Measurements from ENCODE around the gene ATP1A1. TPM values are rescaled to one million over a fixed set of nuclear protein-coding genes. Genes with fewer than 3 reads are reported as not detected.

The ATP1A1 gene
- total RNA-seq, 4 donors from 2014 or later, result 556 to 703 (median 561) TPM

- Histone ChIP-seq H3K9me3 (no peaks in the 10 kb centered on the region), H3K4me3 (no peak overlapping the region), H3K27me3 (no peaks in the 10 kb centered on the region), H3K4me1 (no peaks in the 10 kb centered on the region), H3K27ac (peak overlapping the region; percentile 74), H3K36me3 (no peaks in the 10 kb centered on the region)
- WGBS, result 82% methylated on average over 7 of the region's 7 CpGs
- TF ChIP-seq POLR2AphosphoS5 (IDR thresholded peaks at IDR 0.05) (no peak), POLR2A (IDR thresholded peaks at IDR 0.05) (no peak), CTCF (IDR thresholded peaks at IDR 0.05) (no peak), EP300 (IDR thresholded peaks at IDR 0.05) (no peak)
- no peak for DNase-seq (ENCODE audit: low spot score in 2 of 2)
Measured at GRCh38 chr1:116431870-116432500, 58.9 kb downstream of the ATP1A1 start.

GRCh38 chr1:116432655-116433265 lies 59.7 kb downstream of the ATP1A1 start:
- WGBS, result 67% methylated on average over 3 of the region's 3 CpGs
- Histone ChIP-seq H3K27me3 (no peaks in the 10 kb centered on the region), H3K27ac (peak overlapping the region; percentile 74), H3K4me1 (no peaks in the 10 kb centered on the region), H3K4me3 (no peak overlapping the region), H3K36me3 (no peaks in the 10 kb centered on the region), H3K9me3 (no peaks in the 10 kb centered on the region)
- TF ChIP-seq POLR2AphosphoS5 (IDR thresholded peaks at IDR 0.05), result no peak
- no peak for TF ChIP-seq EP300 (IDR thresholded peaks at IDR 0.05)
- TF ChIP-seq CTCF (IDR thresholded peaks at IDR 0.05), result no peak
- TF ChIP-seq POLR2A (IDR thresholded peaks at IDR 0.05), result no peak
- DNase-seq (ENCODE audit: low spot score in 2 of 2), result no peak

- Histone ChIP-seq H3K36me3 (no peaks in the 10 kb centered on the region), H3K4me1 (no peaks in the 10 kb centered on the region), H3K9me3 (no peaks in the 10 kb centered on the region), H3K27me3 (no peaks in the 10 kb centered on the region), H3K4me3 (no peak overlapping the region), H3K27ac (peak overlapping the region; percentile 74)
- no peak for TF ChIP-seq POLR2A (IDR thresholded peaks at IDR 0.05)
- no peak for TF ChIP-seq EP300 (IDR thresholded peaks at IDR 0.05)
- no peak for TF ChIP-seq CTCF (IDR thresholded peaks at IDR 0.05)
- no peak for TF ChIP-seq POLR2AphosphoS5 (IDR thresholded peaks at IDR 0.05)
- WGBS, result 63% methylated on average over 10 of the region's 13 CpGs
- DNase-seq (ENCODE audit: low spot score in 2 of 2), result no peak
Measured at GRCh38 chr1:116433275-116434257, 60.5 kb downstream of the ATP1A1 start.

- no peaks in the 10 kb centered on the region for H3K36me3 ChIP-seq
- no peaks in the 10 kb centered on the region for H3K27me3 ChIP-seq
- 85% methylated on average over 3 of the region's 3 CpGs for WGBS
- H3K9me3 ChIP-seq, result no peaks in the 10 kb centered on the region
- no peak for TF ChIP-seq POLR2A (IDR thresholded peaks at IDR 0.05)
- no peak for TF ChIP-seq EP300 (IDR thresholded peaks at IDR 0.05)
- TF ChIP-seq POLR2AphosphoS5 (IDR thresholded peaks at IDR 0.05), result no peak
- TF ChIP-seq CTCF (IDR thresholded peaks at IDR 0.05), result no peak
- H3K4me3 ChIP-seq, result no peak overlapping the region
- no peak for DNase-seq (ENCODE audit: low spot score in 2 of 2)
- no peak overlapping the region for H3K27ac ChIP-seq
- H3K4me1 ChIP-seq, result no peaks in the 10 kb centered on the region
Measured at GRCh38 chr1:116434849-116435248, 61.8 kb downstream of the ATP1A1 start.

Data from suprapubic skin (tissue), 4 donors.